Measurements from ENCODE around the gene TGFB3.
"Not testable (repeated sequence)": the region's sequence is repeated elsewhere in the genome, so short reads cannot be mapped to it uniquely, and the experiment has no call there.

The TGFB3 gene

DNA sequence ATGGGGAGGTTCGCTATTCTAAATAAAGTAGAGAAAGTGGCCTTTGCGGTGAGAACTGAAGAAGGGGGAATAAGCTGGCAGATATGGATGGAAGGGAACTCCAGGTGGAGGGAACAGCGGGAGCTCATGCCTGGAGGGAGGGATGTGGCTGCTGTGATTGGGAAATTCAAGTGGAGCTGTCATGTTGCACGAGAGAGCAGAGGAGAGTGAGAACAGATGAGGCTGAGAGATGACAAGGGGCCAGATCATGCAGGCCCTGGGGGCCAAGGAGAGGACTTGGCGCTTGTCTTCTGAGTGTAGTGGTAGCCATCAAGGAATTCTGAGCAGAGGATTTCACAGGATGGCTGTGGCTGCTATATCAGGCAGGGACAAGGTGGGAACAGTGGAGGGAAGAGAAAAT lies 35.0 kb downstream of the TGFB3 start:
- DNase-seq, result no peak

DNA sequence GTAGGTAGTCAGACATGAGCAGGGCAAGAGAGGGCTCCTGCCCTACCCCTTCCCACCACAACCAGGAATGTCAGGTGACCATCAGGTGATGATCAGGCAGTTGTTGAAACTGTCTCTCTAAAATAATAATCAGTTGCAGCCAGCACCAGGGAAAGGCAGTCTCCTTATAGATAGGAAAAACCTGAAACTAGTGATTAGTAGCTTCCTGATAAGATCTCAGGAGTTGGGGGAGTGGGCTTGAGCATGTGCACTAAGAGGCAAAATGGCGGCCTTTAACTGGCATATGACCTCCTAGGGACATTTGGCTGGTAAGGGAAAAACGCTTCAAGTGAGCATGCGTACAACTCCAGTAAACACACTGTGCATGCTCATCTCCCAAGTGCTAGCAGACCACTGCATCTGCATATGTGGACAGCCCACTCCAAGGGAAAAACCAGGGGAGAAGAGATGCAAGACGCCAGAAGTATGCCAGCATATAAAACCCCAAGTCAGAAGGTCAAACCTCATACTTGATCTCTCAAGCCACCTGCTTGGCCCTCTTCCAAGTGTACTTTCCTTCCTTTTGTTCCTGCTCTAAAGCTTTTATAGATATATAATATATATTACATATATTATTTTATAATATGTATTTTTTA lies 37.1 kb downstream of the TGFB3 start:
- DNase-seq, result no peak

DNA sequence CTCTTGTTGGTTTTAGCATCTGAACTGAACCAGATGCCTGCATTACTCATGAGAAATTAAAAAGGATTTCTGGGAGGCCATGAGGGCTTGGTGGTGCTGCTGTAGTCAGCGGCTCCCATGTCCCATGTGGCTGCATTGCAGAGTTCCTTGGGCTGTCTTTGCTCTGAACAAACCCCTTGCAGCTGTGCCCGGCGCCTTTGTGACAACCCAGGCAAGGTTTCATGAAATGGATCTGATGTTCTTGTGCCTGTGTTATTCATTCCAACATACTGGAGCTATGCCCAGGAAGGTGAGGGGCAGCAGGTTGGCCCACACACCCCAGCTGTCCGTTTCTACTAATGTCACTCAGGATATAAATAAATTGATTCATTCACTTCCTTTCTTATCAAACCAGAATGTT lies 40.8 kb downstream of the TGFB3 start:
- DNase-seq, result no peak

DNA sequence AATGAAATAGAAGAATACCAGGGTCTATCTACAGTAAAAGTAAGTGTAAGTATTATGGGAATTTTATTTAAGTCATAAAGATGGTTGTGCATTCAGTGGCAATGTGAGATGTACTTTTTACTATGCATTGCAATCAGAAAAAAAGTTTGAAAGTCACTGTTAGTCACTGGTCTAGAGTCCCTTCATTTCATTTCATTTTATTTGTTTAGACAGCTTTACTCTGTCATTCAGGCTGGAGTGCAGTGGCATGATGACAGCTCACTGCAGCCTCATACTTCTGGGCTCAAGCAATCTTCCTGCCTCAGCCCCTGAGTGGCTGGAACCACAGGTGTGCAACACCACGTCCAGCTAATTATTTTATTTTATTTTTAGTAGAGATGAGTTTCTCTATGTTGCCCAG lies 42.6 kb downstream of the TGFB3 start:
- DNase-seq, result no peak

DNA sequence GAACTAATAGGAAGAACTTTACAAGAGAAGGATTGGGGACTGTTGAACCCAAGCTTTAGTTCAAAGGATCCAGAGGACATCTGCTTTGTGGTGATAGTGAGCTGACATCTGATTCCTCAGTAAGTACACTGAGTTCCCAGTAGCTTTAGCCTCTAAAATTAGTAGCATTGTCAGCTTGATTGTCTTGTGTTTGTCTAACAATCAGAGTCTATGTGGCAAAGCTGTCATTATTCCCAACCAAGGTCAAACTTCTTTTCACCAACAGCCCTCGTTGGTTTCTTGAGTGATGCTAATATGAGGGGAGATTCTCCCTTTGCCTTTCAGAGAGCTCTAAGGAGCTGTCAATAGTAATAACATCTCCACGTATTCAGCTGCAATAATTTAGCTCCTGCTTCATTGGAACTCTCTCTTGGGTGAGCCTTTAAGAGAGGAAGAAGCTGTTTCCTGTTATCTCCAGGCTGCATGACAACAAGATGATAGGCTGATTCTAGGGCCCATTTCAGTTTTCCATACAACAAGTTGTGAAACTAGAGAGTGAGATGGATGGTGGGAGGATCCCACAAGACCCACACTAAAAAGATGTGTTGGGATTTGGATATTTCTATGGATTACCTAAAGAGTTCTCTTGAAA lies 46.7 kb downstream of the TGFB3 start:
- no peak for DNase-seq

DNA sequence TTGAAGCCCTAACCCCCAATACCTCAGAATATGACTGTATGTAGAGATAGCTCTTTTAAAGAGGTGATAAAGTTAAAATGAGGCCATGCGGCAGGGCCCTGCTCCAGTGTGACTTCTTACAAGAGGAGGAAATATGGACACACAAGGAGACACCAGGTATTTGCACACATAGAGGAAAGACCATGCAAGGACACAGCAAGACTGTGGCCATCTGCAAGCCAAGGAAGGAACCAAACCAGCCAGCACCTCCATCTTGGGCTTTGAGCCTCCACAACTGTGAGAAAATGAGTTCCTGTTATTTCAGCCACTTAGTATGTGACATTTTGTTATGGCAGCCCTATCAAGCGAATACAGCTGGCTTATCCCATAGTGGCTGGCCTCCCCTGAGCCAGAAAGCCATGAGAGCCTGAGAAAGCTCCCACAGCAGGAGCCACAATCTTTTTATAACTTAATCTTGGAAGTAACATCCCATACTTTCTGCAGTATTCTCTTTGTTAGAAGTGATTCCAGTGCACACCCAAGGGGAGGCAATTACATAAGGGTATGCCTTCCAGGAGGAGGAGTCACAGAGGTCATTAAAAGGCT lies 48.0 kb downstream of the TGFB3 start:
- no peak for DNase-seq

DNA sequence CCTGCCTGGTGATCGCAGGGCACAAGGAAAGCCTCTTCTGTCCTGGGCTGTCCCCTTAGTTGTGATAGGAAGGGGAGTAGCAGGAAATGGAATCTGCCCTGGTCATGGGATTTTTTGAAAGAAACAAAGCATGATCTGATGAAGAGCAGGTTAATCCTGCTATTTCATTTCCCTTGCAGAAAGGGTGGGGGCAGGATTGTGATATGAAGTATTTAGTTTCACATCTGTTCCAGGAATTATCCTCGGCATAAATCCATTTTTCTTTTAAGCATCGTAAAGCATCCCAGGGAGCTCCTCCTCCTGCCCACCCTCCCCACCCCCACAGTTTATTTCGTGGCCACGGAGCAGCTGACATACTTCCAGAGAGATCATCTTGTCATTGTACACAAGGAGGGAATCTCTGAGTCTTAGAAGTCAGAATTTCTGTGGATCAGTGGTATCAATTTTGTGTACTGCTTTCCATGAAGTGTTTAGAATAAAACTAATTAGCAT lies 53.1 kb downstream of the TGFB3 start:
- DNase-seq, result no peak

DNA sequence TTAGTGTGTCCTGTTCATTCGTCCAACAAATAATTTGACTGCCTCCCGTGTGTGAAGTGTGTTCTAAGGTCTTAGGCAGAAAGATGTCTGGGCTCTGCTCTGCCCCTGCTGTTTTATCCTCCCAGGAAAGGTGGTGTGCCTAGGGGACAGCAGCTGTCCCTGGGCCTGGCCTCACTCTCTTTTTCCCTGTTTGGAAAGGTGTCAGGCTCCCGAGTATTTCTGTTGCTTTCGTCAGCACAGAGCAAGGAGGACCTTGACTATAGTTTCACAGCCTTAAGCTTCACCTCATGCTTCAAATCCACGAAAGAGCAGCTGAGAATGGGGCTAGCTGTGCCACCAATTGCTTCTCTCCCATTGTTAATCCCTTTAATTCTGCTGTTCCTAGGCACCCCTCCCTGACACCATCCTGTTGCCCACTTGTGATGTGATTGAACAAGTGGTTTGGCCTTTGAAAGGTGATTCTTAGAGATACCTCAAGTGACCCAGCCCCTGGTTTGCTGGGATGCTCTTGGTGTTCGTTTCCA lies 54.2 kb downstream of the TGFB3 start:
- DNase-seq, result no peak

DNA sequence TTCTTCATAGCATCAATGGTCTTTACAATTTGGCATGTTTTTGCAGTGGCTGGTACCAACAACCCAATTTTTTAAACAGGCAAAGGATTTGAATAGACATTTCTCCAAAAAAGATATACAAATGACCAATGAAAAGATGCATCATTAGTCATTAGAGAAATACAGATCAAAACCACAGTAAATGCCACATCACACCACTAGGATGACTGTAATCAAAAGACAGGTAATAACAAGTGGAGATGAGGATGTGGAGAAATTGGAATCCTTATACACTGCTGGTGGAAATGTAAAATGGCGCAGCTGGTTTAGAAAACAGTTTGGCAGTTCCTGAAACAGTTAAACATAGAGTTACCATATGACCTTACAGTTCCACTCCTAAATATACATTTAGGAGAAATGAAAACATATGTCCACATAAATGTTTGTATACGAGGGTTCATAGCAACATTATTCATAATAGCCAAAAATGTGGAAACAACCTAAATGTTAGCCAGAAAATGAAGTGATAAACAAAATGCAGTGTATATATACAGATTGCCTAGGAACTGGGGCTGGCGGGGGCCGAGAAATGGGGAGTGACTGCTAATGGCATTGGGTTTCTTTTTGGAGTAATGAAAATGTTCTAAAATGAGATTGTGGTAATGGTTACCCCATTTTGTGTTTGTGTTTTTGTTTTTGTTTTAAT lies 55.2 kb downstream of the TGFB3 start:
- no peak for DNase-seq

DNA sequence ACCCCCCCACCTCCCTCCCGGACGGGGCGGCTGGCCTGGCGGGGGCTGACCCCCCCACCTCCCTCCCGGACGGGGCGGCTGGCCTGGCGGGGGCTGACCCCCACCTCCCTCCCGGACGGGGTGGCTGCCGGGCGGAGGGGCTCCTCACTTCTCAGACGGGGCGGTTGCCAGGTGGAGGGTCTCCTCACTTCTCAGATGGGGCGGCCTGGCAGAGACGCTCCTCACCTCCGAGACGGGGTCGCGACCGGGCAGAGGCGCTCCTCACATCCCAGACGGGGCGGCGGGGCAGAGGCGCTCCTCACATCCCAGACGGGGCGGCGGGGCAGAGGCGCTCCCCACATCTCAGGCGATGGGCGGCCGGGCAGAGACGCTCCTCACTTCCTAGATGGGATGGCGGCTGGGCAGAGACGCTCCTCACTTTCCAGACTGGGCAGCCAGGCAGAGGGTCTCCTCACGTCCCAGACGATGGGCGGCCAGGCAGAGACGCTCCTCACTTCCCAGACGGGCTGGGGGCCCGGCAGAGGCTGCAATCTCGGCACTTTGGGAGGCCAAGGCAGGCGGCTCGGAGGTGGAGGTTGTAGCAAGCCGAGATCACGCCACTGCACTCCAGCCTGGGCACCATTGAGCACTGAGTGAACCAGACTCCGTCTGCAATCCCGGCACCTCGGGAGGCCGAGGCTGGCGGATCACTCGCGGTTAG lies 56.5 kb downstream of the TGFB3 start:
- not testable (repeated sequence) for DNase-seq

DNA sequence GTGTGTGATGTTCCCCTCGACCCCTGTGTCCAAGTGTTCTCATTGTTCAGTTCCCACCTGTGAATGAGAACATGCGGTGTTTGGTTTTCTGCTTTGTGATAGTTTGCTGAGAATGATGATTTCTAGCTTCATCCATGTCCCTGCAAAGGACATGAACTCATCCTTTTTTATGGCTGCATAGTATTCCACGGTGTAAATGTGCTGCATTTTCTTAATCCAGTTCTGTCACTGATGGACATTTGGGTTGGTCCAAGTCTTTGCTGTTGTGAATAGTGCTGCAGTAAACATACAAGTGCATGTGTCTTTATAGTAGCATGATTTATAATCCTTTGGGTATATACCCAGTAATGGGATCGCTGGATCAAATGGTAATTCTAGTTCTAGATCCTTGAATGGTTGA lies 61.4 kb downstream of the TGFB3 start:
- DNase-seq, result not testable (repeated sequence)

DNA sequence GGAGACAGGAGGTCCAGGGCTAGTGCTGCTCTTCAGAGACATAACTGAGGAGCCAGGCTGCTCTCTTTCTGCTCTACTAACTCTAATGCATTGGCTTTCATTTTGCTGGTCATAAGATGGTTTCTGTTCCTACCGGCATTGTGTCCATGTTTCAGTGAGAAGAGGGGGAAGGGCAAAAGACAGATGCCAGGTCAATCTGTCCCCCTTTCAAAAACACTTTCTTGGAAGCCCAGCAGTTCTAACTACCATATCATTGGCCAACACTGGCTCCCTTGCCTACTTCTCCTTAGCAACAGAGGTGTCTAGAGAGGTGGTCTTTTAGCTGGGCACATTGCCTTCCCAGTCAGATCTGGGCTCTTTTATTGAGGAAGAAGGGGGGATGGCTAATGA lies 63.9 kb downstream of the TGFB3 start:
- DNase-seq, result no peak

DNA sequence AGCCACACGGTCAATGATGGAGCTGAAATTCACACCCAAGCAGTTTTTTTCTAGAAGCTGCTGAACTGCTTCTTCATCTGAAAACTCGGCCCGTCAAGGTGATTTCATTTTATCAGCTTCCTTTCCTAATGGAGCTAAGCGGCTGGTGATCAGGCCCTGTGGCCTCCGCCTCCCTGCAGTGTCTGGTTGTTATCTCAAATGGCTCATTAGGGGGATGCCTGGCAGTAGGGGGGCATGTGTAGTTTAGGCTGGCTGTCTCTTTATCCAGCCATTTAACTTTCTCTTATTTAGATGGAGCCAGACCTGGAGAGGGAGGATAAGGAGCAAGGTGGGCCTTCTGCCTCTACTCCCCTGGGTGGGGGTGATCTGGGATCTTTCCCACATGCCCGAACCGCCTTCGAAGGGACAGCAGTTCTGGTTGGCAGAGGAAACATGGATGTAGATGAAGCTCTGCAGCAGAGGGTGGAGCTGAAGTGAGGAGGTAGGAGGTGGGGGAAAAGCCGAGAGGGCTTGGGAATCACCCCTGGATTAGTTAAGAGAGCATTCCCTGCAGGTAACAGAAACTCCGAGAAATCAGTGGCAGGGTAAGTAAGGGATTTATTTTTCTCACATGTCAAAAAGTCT lies 64.4 kb downstream of the TGFB3 start:
- DNase-seq, result no peak

DNA sequence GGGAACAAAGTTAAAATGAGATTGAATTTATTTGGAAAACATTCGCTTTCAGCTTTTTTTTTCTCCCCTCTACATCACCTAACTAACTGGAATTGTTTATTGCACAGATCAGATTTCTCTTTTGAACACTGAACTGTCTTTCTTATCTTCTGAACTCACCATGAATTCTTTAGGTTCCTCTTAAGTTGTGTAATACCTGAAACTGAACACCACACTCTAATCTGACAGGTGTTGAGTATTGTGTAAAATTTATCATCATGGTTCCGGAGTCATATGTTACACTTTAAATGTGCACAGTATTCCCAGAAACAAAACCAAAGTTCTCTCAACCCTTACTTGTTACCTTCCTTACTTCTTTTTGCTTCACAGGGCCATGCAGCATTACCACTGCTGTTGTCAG lies 66.8 kb downstream of the TGFB3 start:
- no peak for DNase-seq

DNA sequence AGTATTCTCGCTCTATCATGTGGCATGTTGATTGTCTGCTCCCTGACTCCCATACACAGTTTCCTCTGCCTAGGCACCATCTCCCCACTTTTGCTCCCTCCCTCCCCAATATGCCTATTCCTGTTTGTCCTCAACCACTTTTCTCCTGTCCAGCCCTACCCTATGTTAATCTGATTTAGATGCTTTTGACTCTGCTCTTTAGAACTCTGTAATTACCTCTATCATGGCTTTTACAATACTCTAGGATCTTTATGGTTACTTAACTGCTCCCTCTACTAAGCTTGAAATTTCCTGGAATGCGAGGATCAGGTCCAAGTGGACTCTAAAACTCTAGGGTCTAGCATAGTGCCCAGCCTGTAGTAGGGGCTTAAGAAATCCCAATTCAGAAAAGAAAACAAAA lies 68.6 kb downstream of the TGFB3 start:
- DNase-seq, result no peak

DNA sequence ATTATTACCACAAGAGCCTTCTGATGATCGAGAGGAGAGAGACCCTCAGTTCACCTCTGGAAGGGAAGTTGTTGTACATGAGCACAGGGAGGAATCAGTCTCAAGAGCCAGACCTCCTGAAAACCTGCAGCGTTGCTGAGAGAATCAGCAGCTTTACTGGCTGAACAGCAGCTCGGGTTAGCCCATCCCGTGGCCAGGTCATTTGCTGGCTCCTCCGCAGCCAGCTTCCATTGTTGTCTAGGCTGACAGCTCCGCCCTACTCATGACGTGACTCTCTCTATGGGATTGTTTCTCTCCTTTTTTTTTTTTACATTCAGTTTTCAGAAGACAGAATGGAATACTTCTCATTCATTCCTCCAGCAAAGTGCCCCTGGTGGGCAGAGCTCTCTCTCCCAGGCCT lies 69.9 kb downstream of the TGFB3 start:
- no peak for DNase-seq

DNA sequence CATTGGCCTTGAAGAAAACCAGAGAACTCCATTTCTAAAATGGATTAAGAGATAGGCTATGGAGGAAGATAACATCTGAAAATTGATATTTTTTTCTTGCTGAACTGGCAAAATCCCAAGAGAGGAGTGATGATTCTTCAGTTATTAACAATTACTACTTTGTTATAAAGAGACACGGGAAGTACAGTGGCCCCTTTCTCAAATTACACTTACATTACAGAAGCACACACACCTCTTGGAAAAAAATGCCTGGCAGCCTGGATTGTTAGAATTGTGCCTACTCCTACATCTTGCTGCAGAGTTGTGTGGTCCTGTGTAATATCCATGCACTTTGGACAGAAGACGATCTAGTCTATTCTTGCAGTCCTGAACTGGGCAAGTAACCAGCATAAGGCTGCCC lies 71.7 kb downstream of the TGFB3 start:
- no peak for DNase-seq

DNA sequence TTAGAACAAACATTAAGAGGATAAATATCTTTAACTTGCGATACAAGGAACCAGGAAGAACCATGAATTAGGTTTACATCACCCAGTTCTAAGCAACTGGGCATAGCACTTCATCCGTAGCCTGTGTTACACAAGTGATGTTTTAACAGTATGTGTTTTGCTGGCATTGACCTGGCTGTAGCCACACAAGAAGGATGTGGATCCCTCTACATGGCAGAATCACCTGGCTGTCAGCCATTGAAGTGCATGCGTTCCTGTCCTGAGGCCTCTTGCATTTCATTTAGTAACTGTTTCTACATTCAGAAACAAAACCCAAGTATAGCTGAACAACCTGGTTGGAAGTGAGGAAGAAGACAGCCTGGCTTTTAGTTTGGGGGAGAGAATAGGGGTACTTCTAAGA lies 72.2 kb downstream of the TGFB3 start:
- no peak for DNase-seq
